H7 (cell line): ENCODE measurements around the gene CAB39L. TPM values are rescaled to one million over a fixed set of nuclear protein-coding genes. Genes with fewer than 3 reads are reported as not detected.
"Not testable (repeated sequence)": the region's sequence is repeated elsewhere in the genome, so short reads cannot be mapped to it uniquely, and the experiment has no call there.

Experiments used
- DNase-seq: peaks from one replicate; pipeline ENCODE4 v3.0.0; 2012
- H3K27me3 ChIP-seq: 2 replicates; pipeline ENCODE4 v1.6.0; 2011; ENCODE audit warnings: mild to moderate bottlenecking, low read length; ENCODE audit not compliant: control insufficient read depth, insufficient read depth
- H3K36me3 ChIP-seq: replicated peaks from 2 replicates; pipeline ENCODE4 v1.5.1; 2011; ENCODE audit warnings: low read length; ENCODE audit not compliant: control insufficient read depth, insufficient read depth
- H3K4me3 ChIP-seq: 2 replicates; pipeline ENCODE4 v1.5.1; 2011; ENCODE audit warnings: low read depth, mild to moderate bottlenecking, control low read depth, low read length, moderate library complexity; ENCODE audit not compliant: insufficient read depth
- total RNA-seq: library from RNA; depleted of rRNA; stranded (reverse); fragments of >200 nt; shearing (Covaris generic); gene quantifications from 2 replicates; pipeline ENCODE4 v1.2.3, GENCODE V29; 2014

Gene CAB39L
- total RNA-seq, 1 experiment from 2014 or later: 4.0 TPM

DNA sequence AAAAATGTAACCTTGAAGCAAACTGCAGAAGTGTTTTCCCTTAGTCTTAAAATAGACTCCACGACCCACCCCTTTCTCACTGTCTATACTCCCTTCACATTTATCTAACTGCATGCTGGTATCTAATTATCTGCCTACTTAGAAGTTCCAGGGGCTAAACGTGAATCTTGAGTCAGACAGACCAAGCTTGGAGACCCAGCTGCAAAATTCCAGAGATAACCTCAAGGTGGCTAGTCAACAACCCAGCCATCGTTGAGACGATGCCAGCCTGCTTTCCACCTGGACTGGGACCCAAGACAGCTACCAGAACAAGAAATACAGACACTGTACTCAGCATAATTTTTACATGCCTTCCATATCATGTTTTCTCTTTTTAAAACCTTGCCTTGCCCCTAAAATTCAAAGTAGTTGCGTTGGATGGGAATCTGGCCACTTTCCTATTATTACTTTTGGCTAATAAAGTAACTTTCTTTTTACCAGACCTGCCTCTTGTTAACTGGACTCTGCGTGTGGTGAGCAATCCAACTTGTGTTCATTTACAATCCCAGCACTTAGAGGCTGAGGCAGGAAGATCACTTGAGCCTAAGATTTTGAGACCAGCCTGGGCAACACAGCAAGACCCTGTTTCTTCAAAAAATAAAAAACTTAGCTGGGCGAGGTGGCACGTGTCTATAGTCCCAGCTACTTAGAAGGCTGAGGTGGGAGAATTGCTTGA lies 113.9 kb downstream of the CAB39L start:
- no peaks in the 10 kb centered on the region for H3K36me3 ChIP-seq
- no peak for DNase-seq
- H3K4me3 ChIP-seq: no peak overlapping the region
- no peaks in the 10 kb centered on the region for H3K27me3 ChIP-seq

DNA sequence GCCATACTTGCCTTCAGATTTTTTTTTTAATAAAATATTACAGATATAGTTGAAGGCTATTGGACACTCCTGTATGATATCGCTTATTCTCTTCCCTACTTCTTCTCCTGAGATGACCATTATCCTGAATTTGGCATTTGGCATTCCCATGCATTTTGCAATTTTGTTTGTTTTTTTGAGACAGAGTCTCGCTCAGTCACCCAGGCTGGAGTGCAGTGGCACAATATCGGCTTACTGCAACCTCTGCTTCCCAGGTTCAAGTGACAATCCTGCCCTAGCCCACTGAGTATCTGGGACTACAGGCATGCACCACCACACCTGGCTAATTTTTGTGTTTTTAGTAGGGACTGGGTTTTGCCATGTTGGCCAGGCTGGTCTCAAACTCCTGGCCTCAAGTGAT lies 116.7 kb downstream of the CAB39L start:
- H3K27me3 ChIP-seq, DNase-seq, H3K36me3 ChIP-seq, H3K4me3 ChIP-seq: not testable (repeated sequence)

DNA sequence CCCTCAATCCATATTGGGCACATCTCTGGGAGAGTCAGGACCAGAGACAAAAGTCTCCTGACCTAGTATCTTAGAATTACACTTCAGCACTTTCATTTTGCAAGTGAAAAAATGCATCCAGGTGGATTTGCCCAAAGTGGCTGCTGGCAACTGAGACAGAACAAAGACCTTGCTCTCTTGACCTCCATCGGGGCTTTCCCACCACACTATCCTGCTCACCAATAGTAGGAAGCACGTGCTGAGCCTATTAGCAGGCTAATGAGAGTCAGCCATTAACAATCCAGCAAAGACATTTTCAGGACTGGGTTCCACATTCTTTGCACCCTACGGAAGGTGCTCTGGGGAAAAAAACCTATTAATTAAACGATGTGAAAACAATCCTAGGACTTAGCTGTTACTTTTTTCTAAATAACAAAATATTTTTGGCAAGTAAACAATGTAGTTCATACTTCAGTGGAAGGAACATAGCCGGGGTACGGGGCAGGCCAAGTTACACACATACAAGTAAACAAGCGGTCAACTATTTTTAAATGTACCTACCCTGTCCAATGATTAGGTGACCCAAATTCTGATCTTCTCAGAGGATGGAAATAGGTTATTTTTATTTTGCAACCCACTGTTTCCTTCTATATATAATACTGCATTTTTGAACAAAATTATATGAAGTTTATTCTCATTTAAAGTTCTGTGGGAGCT lies 117.5 kb downstream of the CAB39L start:
- Histone ChIP-seq H3K27me3 (no peaks in the 10 kb centered on the region), H3K4me3 (no peak overlapping the region), H3K36me3 (no peaks in the 10 kb centered on the region)
- DNase-seq: no peak

DNA sequence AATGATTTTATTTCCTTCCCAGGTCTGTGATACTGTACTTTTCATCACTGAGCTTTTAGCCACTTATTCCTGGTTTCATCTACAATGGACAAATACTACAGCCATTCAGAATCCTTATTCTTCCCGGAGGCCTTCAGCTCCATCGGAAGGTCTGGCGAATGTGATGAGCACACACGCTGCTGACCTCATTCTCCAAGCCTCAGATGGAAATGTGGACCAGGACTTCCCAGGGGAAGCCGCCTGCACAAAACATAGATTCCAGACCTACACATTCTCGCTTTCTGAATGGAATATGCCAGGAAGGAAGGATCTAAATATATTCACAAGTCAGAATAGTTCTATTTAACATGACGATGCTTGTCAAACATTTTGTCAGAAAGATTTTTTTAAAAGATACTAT lies 120.5 kb downstream of the CAB39L start:
- no peak overlapping the region for H3K4me3 ChIP-seq
- H3K36me3 ChIP-seq: no peaks in the 10 kb centered on the region
- H3K27me3 ChIP-seq: no peaks in the 10 kb centered on the region
- no peak for DNase-seq

DNA sequence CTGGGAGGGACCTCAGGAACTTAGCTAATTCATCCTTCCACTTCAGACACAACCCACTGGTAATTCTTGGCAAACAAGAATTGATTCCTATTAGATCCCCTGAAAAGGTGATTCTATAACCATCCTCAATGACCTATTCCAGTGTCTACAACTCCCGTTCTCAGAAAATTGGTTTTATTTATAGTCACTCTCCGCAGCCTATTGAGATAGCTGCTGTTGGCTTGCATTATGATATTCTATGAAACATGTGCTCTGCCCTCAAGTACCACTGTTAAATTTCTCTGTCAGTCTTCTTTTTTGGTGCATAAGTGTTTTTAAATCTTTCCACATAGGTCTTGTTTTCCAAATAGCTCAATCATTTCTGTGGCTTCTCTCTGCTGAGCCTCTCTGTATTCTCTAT lies 121.2 kb downstream of the CAB39L start:
- DNase-seq: no peak
- no peaks in the 10 kb centered on the region for H3K36me3 ChIP-seq
- no peaks in the 10 kb centered on the region for H3K27me3 ChIP-seq
- no peak overlapping the region for H3K4me3 ChIP-seq

DNA sequence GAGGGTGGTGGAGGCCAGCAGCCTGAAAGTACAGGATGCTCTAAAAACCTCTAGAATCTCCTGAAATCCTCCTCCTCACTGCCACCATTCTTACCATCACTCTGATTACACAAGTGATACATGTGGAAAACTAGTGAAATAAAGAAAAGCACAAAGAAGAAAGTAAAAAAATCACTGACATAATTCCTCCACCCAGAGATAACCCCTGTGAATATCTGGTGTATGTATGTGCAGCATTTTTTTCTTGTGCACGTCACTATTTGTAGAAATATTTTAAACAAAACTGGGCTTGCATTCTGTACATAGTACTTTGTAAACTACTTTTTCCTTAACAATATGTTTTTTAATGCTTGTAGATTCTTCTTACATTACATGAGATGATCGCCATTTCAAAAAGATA lies 122.9 kb downstream of the CAB39L start:
- Histone ChIP-seq H3K36me3 (no peaks in the 10 kb centered on the region), H3K27me3 (no peaks in the 10 kb centered on the region), H3K4me3 (no peak overlapping the region)
- DNase-seq: no peak

DNA sequence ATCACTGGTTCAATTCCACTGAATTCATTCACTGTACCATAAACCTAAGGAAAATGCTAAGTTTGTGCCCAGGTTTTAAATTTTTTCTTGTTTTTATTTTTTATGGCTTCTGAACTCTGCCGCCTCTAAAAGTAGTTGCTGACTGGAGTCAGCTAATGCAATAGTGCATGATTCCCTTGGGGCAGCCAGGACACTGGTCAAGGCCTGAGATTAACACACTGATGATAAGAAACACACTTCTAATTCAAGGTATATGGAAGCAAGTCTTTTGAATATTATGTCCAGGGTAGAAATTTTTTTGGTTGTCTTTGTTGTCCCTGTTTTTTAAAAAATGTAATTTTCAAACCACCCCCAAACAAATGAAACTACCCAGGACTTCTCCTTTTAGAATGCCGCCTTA lies 123.9 kb downstream of the CAB39L start:
- no peak overlapping the region for H3K4me3 ChIP-seq
- H3K36me3 ChIP-seq: no peaks in the 10 kb centered on the region
- DNase-seq: no peak
- no peaks in the 10 kb centered on the region for H3K27me3 ChIP-seq

DNA sequence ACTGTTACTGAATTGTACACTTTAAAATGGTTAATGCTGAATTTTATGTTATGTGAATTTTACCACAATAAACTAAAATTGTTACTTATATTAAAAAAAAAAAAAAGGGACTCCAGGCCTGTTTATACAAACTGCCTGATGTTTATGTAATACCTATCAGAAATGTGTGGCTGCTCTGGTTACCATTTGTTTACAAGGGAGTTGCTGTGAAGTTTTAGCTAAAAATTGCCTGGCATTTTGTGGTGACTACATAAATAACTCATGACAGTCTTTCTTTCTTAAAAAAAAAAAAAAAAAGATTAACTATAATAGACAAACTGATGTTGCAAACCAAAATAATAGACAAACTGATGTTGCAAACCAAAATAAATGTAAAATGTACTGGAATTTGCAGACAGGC lies 124.3 kb downstream of the CAB39L start:
- H3K4me3 ChIP-seq: no peak overlapping the region
- no peak for DNase-seq
- no peaks in the 10 kb centered on the region for H3K36me3 ChIP-seq
- no peaks in the 10 kb centered on the region for H3K27me3 ChIP-seq

DNA sequence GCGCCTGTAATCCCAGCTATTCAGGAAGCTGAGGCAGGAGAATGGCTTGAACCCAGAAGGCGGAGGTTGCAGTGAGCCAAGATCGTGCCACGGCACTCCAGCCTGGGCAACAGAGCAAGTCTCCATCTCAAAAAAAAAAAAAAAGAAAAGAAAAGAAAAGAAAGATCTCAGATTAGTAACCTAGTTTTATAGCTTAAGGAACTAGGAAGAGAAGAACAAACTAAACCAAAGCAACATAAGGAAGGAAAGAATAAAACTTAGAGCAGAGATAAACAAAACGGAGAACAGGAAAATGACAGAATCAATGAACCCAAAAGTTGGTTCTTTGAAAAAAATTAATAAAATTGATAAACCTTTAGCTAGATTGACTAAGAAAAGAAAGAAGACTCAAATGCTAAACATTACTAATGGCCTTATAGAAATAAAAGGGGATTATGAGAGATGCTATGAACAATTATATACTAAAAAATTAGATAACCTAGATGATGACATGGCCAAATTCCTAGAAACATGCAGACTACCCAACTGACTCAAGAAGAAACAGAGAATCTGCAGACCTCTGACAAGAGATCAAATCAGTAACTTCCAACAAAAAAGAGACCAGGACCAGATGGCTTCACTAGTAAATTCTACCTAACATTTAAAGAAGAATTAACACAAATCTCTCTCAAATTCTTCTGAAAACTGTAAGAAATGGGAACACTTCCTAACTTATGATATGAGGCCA lies 127.9 kb downstream of the CAB39L start:
- Histone ChIP-seq H3K36me3 (no peaks in the 10 kb centered on the region), H3K27me3 (no peaks in the 10 kb centered on the region), H3K4me3 (no peak overlapping the region)
- no peak for DNase-seq

DNA sequence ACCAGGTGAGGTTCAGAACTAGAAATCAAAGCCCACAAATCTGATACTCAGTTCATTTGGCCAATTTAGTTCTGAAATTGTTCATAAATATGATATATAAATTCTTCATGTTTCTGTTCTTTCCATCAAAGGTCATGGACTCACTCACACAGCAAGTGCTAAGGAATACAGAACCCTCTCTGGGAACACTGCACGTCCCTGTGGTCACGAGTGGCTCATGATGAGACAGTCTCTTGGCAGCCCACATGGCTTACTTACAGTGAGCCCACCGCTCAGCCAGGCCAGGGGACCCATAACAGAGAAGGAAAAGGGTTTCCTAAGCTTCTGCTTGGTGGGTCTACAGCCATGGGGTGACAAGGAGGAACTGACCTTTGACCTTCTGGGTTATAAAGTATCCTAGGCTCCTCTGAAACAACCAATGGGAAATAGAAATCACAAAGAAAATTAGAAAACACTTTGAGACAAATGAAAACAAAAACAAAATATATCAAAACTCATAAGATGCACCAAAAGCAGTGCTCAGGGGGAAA lies 128.8 kb downstream of the CAB39L start:
- no peak overlapping the region for H3K4me3 ChIP-seq
- H3K27me3 ChIP-seq: no peaks in the 10 kb centered on the region
- DNase-seq: no peak
- H3K36me3 ChIP-seq: no peaks in the 10 kb centered on the region

DNA sequence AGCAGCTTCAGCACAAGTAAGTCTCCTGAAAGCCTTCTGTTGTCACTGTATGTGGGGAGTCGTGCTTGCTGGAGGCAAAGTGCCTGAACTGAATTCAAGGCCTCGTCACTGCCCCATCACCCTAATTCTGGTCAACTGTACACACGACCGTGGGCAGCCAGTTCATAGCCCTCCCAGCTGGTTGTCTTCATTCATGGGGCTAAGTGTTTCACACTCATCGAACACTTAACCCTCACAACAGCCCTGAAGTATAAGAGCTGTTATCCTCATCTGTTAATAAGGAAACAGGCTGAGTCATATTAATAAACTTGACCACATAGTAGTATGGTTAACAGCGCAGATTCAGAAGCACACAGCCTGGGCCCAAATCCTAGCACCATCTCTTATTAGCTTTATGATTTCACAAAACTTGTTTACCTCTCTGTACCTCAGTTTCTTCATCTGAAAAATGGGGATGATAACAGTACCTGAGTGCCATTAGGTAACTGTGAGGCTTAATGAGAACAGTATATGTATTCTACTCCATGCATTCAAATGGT lies 129.5 kb downstream of the CAB39L start:
- Histone ChIP-seq H3K27me3 (no peaks in the 10 kb centered on the region), H3K36me3 (no peaks in the 10 kb centered on the region), H3K4me3 (no peak overlapping the region)
- no peak for DNase-seq

DNA sequence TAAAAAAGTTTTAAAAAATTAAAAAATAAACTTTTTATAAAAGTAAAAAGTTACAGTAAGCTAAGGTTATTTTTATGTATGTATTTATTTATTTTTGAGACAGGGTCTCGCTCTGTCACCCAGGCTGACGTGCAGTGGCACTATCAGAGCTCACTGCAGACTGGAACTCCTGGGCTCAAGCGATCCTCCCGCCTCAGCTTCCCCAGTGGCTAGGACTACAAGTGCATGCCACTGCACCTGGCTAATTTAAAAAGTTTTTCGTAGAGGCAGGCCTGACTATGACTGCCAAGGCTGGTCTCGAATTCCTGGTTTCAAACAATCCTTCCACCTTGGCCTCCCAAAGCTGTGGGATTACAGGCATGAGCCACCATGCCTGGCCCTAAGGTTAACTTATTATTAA lies 132.0 kb downstream of the CAB39L start:
- Histone ChIP-seq H3K27me3 (no peaks in the 10 kb centered on the region), H3K36me3 (no peaks in the 10 kb centered on the region), H3K4me3 (no peak overlapping the region)
- DNase-seq: no peak

DNA sequence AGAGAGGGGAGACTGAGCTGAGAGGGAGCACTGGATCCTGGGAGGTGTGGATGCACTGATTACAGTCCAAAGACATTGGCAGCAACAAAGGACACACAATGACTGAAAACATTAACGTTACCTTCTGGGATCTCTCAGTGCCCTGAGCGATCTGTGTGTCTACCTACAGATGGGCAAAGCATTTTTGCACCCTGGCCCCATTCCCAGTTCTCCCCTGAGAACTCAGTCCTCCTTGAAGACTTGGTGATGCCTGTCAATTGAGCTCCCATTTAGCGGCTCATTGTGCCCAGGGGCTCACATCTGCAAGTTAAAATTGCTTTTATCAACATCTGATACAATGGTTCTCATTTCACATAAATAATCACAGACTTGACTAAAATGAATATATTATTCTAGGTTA lies 133.6 kb downstream of the CAB39L start:
- no peak for DNase-seq
- Histone ChIP-seq H3K36me3 (no peaks in the 10 kb centered on the region), H3K27me3 (no peaks in the 10 kb centered on the region), H3K4me3 (no peak overlapping the region)

DNA sequence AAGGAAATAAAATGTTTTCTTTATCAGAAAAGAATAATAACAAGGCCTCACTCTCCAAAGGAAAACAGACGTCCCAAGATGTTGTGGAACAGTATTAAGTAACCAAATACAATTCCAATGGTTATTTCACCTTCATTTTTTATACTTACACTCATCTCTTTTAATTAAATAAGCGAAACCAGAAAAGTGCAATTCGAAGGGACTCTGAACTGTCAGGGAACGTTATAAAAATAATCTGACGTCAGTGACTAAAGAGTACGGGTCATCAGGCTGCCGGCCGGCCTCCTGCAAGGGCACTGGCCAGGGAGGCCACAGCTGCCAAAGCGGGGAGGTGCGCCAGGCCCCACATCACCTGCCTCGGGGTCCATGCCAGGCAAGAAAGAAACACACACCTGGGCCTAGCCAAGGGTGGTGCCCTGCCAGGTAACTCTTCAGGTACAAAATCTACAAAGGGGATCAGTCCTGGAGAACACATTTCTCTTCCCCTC lies 134.9 kb downstream of the CAB39L start:
- no peak for DNase-seq
- Histone ChIP-seq H3K27me3 (no peaks in the 10 kb centered on the region), H3K36me3 (no peaks in the 10 kb centered on the region), H3K4me3 (no peak overlapping the region)
